WTC11 (cell line): ENCODE results near the gene BBOF1.

Experiments
- NR1H2 ChIP-seq: sonication (generic); formaldehyde crosslinking; IDR thresholded peaks from 2 replicates; pipeline ENCODE4 v1.9.0; 2021; ENCODE audit warnings: mild to moderate bottlenecking, moderate library complexity, missing genetic modification reagents
- ZNF416 ChIP-seq: fragments of 250-450 bp; sonication (Bioruptor Pico); IDR thresholded peaks from 2 replicates; pipeline ENCODE4 v1.9.0; 2021; ENCODE audit warnings: mild to moderate bottlenecking, inconsistent platforms
- TF ChIP-seq, protein P1 (sequence below): fragments of 200-600 bp; IDR thresholded peaks from 2 replicates; pipeline ENCODE4 v1.8.0; 2022; ENCODE audit warnings: antibody characterized with exemption

DNA sequence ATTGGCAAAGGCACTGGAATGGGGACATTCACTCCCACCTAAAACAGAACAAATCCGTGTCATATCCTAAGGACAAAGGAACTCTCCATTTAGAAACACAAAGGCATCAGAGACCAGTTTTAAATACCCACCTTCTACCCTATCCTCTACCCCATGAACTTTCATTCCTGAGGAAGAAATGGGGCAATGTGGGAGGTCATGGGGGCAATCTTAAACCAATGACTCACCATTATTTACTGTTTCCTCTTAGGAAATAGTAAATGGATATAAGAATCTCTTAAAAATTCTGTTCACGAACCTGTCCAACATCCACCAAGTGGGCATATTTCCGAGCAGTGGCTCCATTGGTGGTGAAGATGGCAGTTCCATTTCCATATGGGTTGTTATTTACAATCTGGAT lies 45.7 kb downstream of the BBOF1 start:
- TF ChIP-seq ZNF416 (no peak), NR1H2 (no peak)
- TF ChIP-seq, protein P1, sequence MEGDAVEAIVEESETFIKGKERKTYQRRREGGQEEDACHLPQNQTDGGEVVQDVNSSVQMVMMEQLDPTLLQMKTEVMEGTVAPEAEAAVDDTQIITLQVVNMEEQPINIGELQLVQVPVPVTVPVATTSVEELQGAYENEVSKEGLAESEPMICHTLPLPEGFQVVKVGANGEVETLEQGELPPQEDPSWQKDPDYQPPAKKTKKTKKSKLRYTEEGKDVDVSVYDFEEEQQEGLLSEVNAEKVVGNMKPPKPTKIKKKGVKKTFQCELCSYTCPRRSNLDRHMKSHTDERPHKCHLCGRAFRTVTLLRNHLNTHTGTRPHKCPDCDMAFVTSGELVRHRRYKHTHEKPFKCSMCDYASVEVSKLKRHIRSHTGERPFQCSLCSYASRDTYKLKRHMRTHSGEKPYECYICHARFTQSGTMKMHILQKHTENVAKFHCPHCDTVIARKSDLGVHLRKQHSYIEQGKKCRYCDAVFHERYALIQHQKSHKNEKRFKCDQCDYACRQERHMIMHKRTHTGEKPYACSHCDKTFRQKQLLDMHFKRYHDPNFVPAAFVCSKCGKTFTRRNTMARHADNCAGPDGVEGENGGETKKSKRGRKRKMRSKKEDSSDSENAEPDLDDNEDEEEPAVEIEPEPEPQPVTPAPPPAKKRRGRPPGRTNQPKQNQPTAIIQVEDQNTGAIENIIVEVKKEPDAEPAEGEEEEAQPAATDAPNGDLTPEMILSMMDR = no peak
